Common myeloid progenitor, CD34-positive (primary cell): ENCODE results near the gene PDK4.

Source experiments
- CTCF ChIA-PET: fragments of 350-600 bp; sonication (Branson Sonifier 250); formaldehyde crosslinking; loops from one replicate; lab custom pipeline; 2021; ENCODE audit warnings: antibody characterized with exemption; lab: Charles Lee
- POLR2A ChIA-PET: fragments of 350-600 bp; sonication (Branson Sonifier 250); formaldehyde crosslinking; loops from one replicate; lab custom pipeline; 2021; ENCODE audit warnings: antibody characterized with exemption; lab: Charles Lee
- DNase-seq, 3 donors: peaks; one replicate each; pipeline versions ENCODE4 v3.0.0 to v3.0.0-alpha.2; 2013
- H3K27ac ChIP-seq, 2 experiments: 1 replicate in 1 of 2; 2 replicates in 1 of 2; pipeline ENCODE4 v1.7.0; 2013; ENCODE audit warnings: inconsistent platforms in 2 of 2, low read length in 2 of 2, mild to moderate bottlenecking in 2 of 2, low read depth in 1 of 2, moderate library complexity in 1 of 2; ENCODE audit not compliant: severe bottlenecking in 2 of 2, insufficient read depth in 1 of 2, poor library complexity in 1 of 2
- H3K27me3 ChIP-seq, 5 experiments: replicated peaks in 2 of 5; 1 replicate in 3 of 5; 2 replicates in 2 of 5; pipeline versions ENCODE4 v1.6.1 to v1.7.0; 2013; ENCODE audit warnings: low read length in 4 of 5, mild to moderate bottlenecking in 2 of 5, moderate library complexity in 2 of 5, inconsistent platforms in 1 of 5; ENCODE audit not compliant: insufficient read depth in 5 of 5, control insufficient read depth in 4 of 5
- H3K36me3 ChIP-seq, 4 experiments: 1 replicate in 2 of 4; 2 replicates in 2 of 4; pipeline versions ENCODE4 v1.6.1 to v1.7.0; 2013; ENCODE audit warnings: low read length in 3 of 4, control low read depth in 1 of 4, mild to moderate bottlenecking in 1 of 4; ENCODE audit not compliant: control insufficient read depth in 4 of 4, insufficient read depth in 4 of 4
- H3K4me1 ChIP-seq, 4 experiments: 1 replicate in 3 of 4; 2 replicates in 1 of 4; pipeline versions ENCODE4 v1.6.1 to v1.7.1; 2013; ENCODE audit warnings: low read length in 3 of 4, mild to moderate bottlenecking in 3 of 4, control low read depth in 1 of 4, inconsistent platforms in 1 of 4, moderate library complexity in 1 of 4; ENCODE audit not compliant: control insufficient read depth in 4 of 4, insufficient read depth in 4 of 4; ENCODE audit errors: control extremely low read depth in 1 of 4
- H3K4me3 ChIP-seq, 7 experiments: 1 replicate in 4 of 7; 2 replicates in 3 of 7; pipeline versions ENCODE4 v1.5.1 to v1.7.0; 2013; ENCODE audit warnings: mild to moderate bottlenecking in 7 of 7, low read length in 6 of 7, moderate library complexity in 6 of 7, inconsistent platforms in 2 of 7, low read depth in 2 of 7, control low read depth in 1 of 7; ENCODE audit not compliant: insufficient read depth in 4 of 7, control insufficient read depth in 1 of 7; ENCODE audit errors: extremely low read depth in 1 of 7
- H3K9me3 ChIP-seq, 5 experiments: 1 replicate in 4 of 5; 2 replicates in 1 of 5; pipeline versions ENCODE4 v1.6.1 to v1.7.1; 2013; ENCODE audit warnings: low read length in 4 of 5, mild to moderate bottlenecking in 2 of 5, inconsistent platforms in 1 of 5, low read depth in 1 of 5, moderate library complexity in 1 of 5; ENCODE audit not compliant: control insufficient read depth in 4 of 5, insufficient read depth in 2 of 5; ENCODE audit errors: control extremely low read depth in 1 of 5
- WGBS: methylation state at CpG from one replicate; pipeline ENCODE4 v1.1.5; 2013; ENCODE audit not compliant: insufficient coverage; 5-methylcytosine and 5-hydroxymethylcytosine counted together

PDK4 gene

DNA sequence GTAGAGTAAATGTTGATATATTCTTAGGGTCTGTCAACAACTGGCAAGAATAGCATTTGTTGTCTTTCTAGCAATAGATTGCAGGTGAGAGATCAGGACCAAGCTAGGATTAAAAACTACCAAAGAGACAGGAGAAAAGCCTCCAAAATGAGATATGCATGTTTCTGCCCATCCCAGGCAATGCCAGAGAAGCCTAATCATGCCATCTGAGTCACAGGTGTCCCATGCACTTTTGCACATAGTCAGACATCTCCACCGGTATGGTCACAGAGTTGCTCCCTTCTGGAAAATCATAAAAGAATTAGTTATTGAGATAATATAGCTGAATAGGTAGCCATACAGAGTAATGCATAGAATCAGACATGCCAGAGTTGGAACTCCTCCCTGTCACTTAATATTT, 50.6 kb downstream of the PDK4 start:
- no peaks in the 10 kb centered on the region for H3K36me3 ChIP-seq
- WGBS = no CpG with 5 or more reads among the region's 1 CpG
- POLR2A ChIA-PET = no interaction called here
- H3K27ac ChIP-seq = no peak overlapping the region
- DNase-seq = no peak
- CTCF ChIA-PET = interaction anchor here (0.9 to 7.6 kb wide), 10 partner anchors 10 to 146 kb away, joined by 3 to 75 read pairs (median 4); no protein-coding TSS in a partner anchor
- H3K4me1 ChIP-seq = peaks cover 0 to 3% (median 0%) of the 10 kb centered on the region in 4 experiments
- H3K9me3 ChIP-seq = no peaks in the 10 kb centered on the region
- no peak overlapping the region for H3K4me3 ChIP-seq
- no peaks in the 10 kb centered on the region for H3K27me3 ChIP-seq

- WGBS = no CpG with 5 or more reads among the region's 3 CpGs
- no peak overlapping the region for H3K27ac ChIP-seq
- CTCF ChIA-PET = interaction anchor here (0.9 to 7.6 kb wide), 8 partner anchors 9 to 143 kb away, joined by 3 to 75 read pairs (median 4); no protein-coding TSS in a partner anchor
- H3K4me3 ChIP-seq = peak overlapping the region in 1 of 7 experiments; percentile 41
- H3K27me3 ChIP-seq = no peaks in the 10 kb centered on the region
- POLR2A ChIA-PET = no interaction called here
- no peaks in the 10 kb centered on the region for H3K9me3 ChIP-seq
- H3K4me1 ChIP-seq = peaks cover 0 to 3% (median 0%) of the 10 kb centered on the region in 4 experiments
- no peaks in the 10 kb centered on the region for H3K36me3 ChIP-seq
- DNase-seq = peak; percentile 16 to 42 (median 33)
Measured at GRCh38 chr7:95545007-95545615, 51.2 kb downstream of the PDK4 start.

GRCh38 chr7:95544171-95544570, 52.1 kb downstream of the PDK4 start:
- no peak for DNase-seq
- Histone ChIP-seq H3K27ac (no peak overlapping the region), H3K4me1 (peaks cover 0 to 3% (median 0%) of the 10 kb centered on the region in 4 experiments), H3K36me3 (no peaks in the 10 kb centered on the region), H3K9me3 (no peaks in the 10 kb centered on the region), H3K27me3 (no peaks in the 10 kb centered on the region), H3K4me3 (no peak overlapping the region)
- ChIA-PET CTCF (interaction anchor here (0.6 to 7.6 kb wide), 9 partner anchors 11 to 144 kb away, joined by 3 to 75 read pairs (median 5); no protein-coding TSS in a partner anchor), POLR2A (interaction anchor here (0.6 kb wide), 1 partner anchor 157 kb away, joined by 3 read pairs; no protein-coding TSS in a partner anchor)
- 100% methylated on average over 1 of the region's 1 CpG for WGBS

DNA sequence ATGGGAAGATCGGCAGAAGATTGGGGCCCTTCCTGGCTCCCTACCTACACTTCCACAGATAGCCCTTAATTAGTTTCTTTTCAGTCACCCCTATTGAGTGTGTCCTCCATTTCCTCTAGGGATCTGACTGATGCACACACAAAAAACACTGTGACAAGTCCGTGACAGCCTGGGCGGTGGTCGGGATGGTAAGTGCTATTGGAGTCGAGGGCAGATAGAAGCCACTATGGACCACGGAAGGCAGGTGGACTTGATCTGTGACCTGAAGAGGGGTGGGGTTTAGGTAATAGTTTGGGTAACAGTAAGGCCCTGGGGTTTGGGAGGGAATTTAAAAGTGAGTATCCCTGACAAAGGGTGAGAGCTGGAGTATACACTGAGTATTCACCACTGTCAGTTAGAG, 53.0 kb downstream of the PDK4 start:
- POLR2A ChIA-PET = no interaction called here
- Histone ChIP-seq H3K4me1 (peaks cover 0 to 3% (median 0%) of the 10 kb centered on the region in 4 experiments), H3K27me3 (no peaks in the 10 kb centered on the region), H3K36me3 (no peaks in the 10 kb centered on the region), H3K27ac (no peak overlapping the region), H3K9me3 (no peaks in the 10 kb centered on the region), H3K4me3 (no peak overlapping the region)
- CTCF ChIA-PET = interaction anchor here (0.6 to 7.6 kb wide), 7 partner anchors 9 to 145 kb away, joined by 3 to 75 read pairs (median 5); no protein-coding TSS in a partner anchor
- 94% methylated on average over 6 of the region's 6 CpGs for WGBS
- no peak for DNase-seq

DNA sequence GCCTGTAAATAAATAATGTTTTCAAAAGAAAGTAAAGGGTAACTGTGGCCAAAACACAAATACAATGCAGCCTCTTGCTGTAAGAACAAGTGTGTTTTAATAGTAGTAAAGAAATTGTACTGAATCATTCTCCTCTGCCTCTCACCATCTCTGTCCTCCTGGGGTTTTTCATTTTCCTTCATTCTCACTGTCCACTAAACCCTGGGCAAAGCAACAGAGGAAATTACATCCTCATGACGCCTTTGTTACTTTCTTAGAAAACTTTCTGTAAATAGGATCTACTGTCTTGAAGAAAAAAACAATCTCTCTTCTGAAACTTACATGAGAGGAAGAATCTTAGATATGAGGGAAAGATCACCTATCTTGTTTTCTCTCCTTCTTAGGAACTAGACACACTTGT, 56.0 kb downstream of the PDK4 start:
- DNase-seq = no peak
- H3K27ac ChIP-seq = no peak overlapping the region
- no CpG with 5 or more reads among the region's 1 CpG for WGBS
- peaks cover 0 to 3% (median 0%) of the 10 kb centered on the region in 4 experiments for H3K4me1 ChIP-seq
- POLR2A ChIA-PET = no interaction called here
- no peaks in the 10 kb centered on the region for H3K36me3 ChIP-seq
- peaks cover 0 to 2% (median 0%) of the 10 kb centered on the region in 5 experiments for H3K27me3 ChIP-seq
- H3K4me3 ChIP-seq = no peak overlapping the region
- CTCF ChIA-PET = interaction anchor here (1.0 to 7.6 kb wide), 5 partner anchors 8 to 148 kb away, joined by 3 to 75 read pairs (median 5); no protein-coding TSS in a partner anchor
- H3K9me3 ChIP-seq = no peaks in the 10 kb centered on the region

GRCh38 chr7:95539426-95539825, 56.9 kb downstream of the PDK4 start:
- no peak overlapping the region for H3K4me3 ChIP-seq
- peaks cover 0 to 2% (median 0%) of the 10 kb centered on the region in 5 experiments for H3K27me3 ChIP-seq
- H3K27ac ChIP-seq = no peak overlapping the region
- ChIA-PET CTCF (interaction anchor here (0.8 to 1.4 kb wide), 6 partner anchors 12 to 153 kb away, joined by 3 to 5 read pairs (median 4); no protein-coding TSS in a partner anchor), POLR2A (no interaction called here)
- H3K36me3 ChIP-seq = no peaks in the 10 kb centered on the region
- H3K9me3 ChIP-seq = no peaks in the 10 kb centered on the region
- DNase-seq = no peak
- H3K4me1 ChIP-seq = no peaks in the 10 kb centered on the region

DNA sequence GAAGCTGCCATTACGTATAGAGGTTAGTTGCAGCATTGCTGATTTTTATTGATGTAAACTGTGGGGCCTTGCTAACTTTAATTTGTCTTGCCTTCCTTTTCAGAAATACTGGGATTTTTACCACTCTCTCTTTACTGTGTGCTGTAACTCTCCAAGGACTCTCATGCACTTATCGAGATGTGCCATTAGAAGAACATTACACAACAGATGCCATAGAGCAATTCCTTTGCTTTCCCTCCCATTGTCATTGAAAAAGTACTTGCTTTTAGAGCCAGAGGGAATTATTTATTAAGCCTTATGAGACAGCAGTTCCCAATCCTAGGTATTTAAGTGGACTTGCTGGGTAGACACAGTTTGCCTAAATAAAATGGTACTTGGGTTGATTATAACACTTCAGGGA, 58.8 kb downstream of the PDK4 start:
- no peaks in the 10 kb centered on the region for H3K36me3 ChIP-seq
- CTCF ChIA-PET = no interaction called here
- peaks cover 0 to 2% (median 0%) of the 10 kb centered on the region in 5 experiments for H3K27me3 ChIP-seq
- no peaks in the 10 kb centered on the region for H3K9me3 ChIP-seq
- DNase-seq = no peak
- WGBS = no CpG with 5 or more reads among the region's 2 CpGs
- POLR2A ChIA-PET = no interaction called here
- H3K27ac ChIP-seq = no peak overlapping the region
- H3K4me1 ChIP-seq = no peaks in the 10 kb centered on the region
- H3K4me3 ChIP-seq = no peak overlapping the region
